Vagina (tissue), 2 donors: ENCODE data around the gene C6orf47.

Source experiments
- CTCF ChIP-seq, 3 experiments: fragments of 450-650 bp in 2 of 3; fragments of 200-600 bp in 1 of 3; sonication (generic) in 1 of 3; IDR thresholded peaks; one replicate each; pipeline ENCODE4 v1.5.1; 2017 to 2019; ENCODE audit warnings: antibody characterized with exemption in 3 of 3, mild to moderate bottlenecking in 2 of 3, moderate library complexity in 2 of 3
- POLR2A ChIP-seq, 2 donors: fragments of 450-650 bp; IDR thresholded peaks; one replicate each; pipeline ENCODE4 v1.6.1; 2017; ENCODE audit warnings: antibody characterized with exemption in 2 of 2, mild to moderate bottlenecking in 2 of 2, moderate library complexity in 2 of 2
- POLR2AphosphoS5 ChIP-seq, 2 donors: sonication (generic); formaldehyde crosslinking; IDR thresholded peaks; one replicate each; pipeline ENCODE4 v1.9.0; 2017; ENCODE audit warnings: antibody characterized with exemption in 2 of 2, mild to moderate bottlenecking in 2 of 2, low read depth in 1 of 2; ENCODE audit not compliant: insufficient read depth in 1 of 2

- TF ChIP-seq POLR2A (IDR thresholded peaks at IDR 0.05) (no peak), CTCF (IDR thresholded peaks at IDR 0.05) (no peak), POLR2AphosphoS5 (IDR thresholded peaks at IDR 0.05; ENCODE audit: insufficient read depth in 1 of 2, low read depth in 1 of 2) (no peak)
Observed at GRCh38 chr6:31702405-31702818, 41.8 kb upstream of the C6orf47 start.
